HEK293 (cell line): Measurements from ENCODE around the gene BCL7C.
"Not testable (repeated sequence)": the region's sequence is repeated elsewhere in the genome, so short reads cannot be mapped to it uniquely, and the experiment has no call there.

Experiments
- CTCF ChIA-PET: fragments of 350-600 bp; formaldehyde crosslinking; extraction: SDS; loops from one replicate; lab custom pipeline; 2021; ENCODE audit warnings: antibody characterized with exemption; lab: Yijun Ruan, JAX
- POLR2A ChIA-PET: fragments of 300-600 bp; formaldehyde crosslinking; extraction: SDS; loops from one replicate; lab custom pipeline; 2020; ENCODE audit warnings: antibody characterized with exemption, inconsistent platforms; lab: Yijun Ruan, JAX
- H3K27ac ChIP-seq: fragments of 200-500 bp; sonication (Bioruptor generic); 2 replicates; pipeline ENCODE4 v1.5.1; 2014; ENCODE audit warnings: low read depth, low read length, control low read depth, inconsistent platforms; ENCODE audit errors: extremely low read depth
- H3K36me3 ChIP-seq, 2 experiments: fragments of 200-500 bp in 1 of 2; sonication (Bioruptor generic) in 1 of 2; 1 replicate in 1 of 2; 2 replicates in 1 of 2; pipeline ENCODE4 v1.5.1; 2014 to 2017; ENCODE audit warnings: inconsistent platforms in 2 of 2, low read length in 2 of 2; ENCODE audit not compliant: control insufficient read depth in 2 of 2, insufficient read depth in 1 of 2
- H3K4me1 ChIP-seq: fragments of 200-500 bp; sonication (Bioruptor generic); 2 replicates; pipeline ENCODE4 v1.5.1; 2014; ENCODE audit warnings: mild to moderate bottlenecking, low read length, inconsistent platforms; ENCODE audit not compliant: control insufficient read depth, insufficient read depth
- H3K4me3 ChIP-seq: 2 replicates; pipeline ENCODE4 v1.5.1; 2011; ENCODE audit warnings: low read depth, mild to moderate bottlenecking, control low read depth, low read length, moderate library complexity
- H3K9me3 ChIP-seq: fragments of 200-500 bp; sonication (Bioruptor generic); 2 replicates; pipeline ENCODE4 v1.5.1; 2014; ENCODE audit warnings: low read depth, low read length, inconsistent platforms; ENCODE audit not compliant: control insufficient read depth, insufficient read depth
- GLIS2 ChIP-seq: fragments of 450-650 bp; formaldehyde crosslinking; IDR thresholded peaks from 2 replicates; pipeline ENCODE4 v1.5.1; 2016; ENCODE audit warnings: missing biosample characterization, missing genetic modification characterization
- PRDM10 ChIP-seq: fragments of 450-650 bp; formaldehyde crosslinking; IDR thresholded peaks from 2 replicates; pipeline ENCODE4 v1.5.1; 2016; ENCODE audit warnings: missing biosample characterization, missing genetic modification characterization
- TCF7L2 ChIP-seq: IDR thresholded peaks from 2 replicates; pipeline ENCODE4 v1.6.1; 2011; ENCODE audit warnings: low read depth, mild to moderate bottlenecking, inconsistent platforms, low read length, moderate library complexity, borderline replicate concordance
- WT1 ChIP-seq: fragments of 450-650 bp; formaldehyde crosslinking; IDR thresholded peaks from 2 replicates; pipeline ENCODE4 v1.5.1; 2016; ENCODE audit warnings: missing biosample characterization, missing genetic modification characterization
- ZFHX2 ChIP-seq: fragments of 450-650 bp; formaldehyde crosslinking; conservative IDR thresholded peaks from 2 replicates; pipeline ENCODE4 v1.5.1; 2016; ENCODE audit warnings: missing biosample characterization, missing genetic modification characterization
- ZNF155 ChIP-seq: fragments of 450-650 bp; formaldehyde crosslinking; IDR thresholded peaks from 2 replicates; pipeline ENCODE4 v1.5.1; 2016; ENCODE audit warnings: missing biosample characterization, missing genetic modification characterization
- ZNF19 ChIP-seq: fragments of 450-650 bp; formaldehyde crosslinking; IDR thresholded peaks from 2 replicates; pipeline ENCODE4; 2016; ENCODE audit warnings: missing biosample characterization, missing genetic modification characterization, low read depth
- ZNF324 ChIP-seq: fragments of 450-650 bp; formaldehyde crosslinking; IDR thresholded peaks from 2 replicates; pipeline ENCODE4 v1.5.1; 2016; ENCODE audit warnings: missing biosample characterization, missing genetic modification characterization
- ZNF548 ChIP-seq: fragments of 450-650 bp; formaldehyde crosslinking; IDR thresholded peaks from 2 replicates; pipeline ENCODE4 v1.5.1; 2016; ENCODE audit warnings: missing biosample characterization, missing genetic modification characterization
- ZNF664 ChIP-seq: fragments of 450-650 bp; formaldehyde crosslinking; IDR thresholded peaks from 2 replicates; pipeline ENCODE4 v1.5.1; 2016; ENCODE audit warnings: missing biosample characterization, missing genetic modification characterization
- ZNF677 ChIP-seq: fragments of 450-650 bp; IDR thresholded peaks from 2 replicates; pipeline ENCODE4 v1.5.0; 2018; ENCODE audit warnings: missing biosample characterization, mild to moderate bottlenecking, missing genetic modification characterization, moderate library complexity
- ZNF76 ChIP-seq: fragments of 450-650 bp; formaldehyde crosslinking; IDR thresholded peaks from 2 replicates; pipeline ENCODE4; 2016; ENCODE audit warnings: low read depth, missing biosample characterization, missing genetic modification characterization, borderline replicate concordance
- ZSCAN30 ChIP-seq: fragments of 450-650 bp; IDR thresholded peaks from 2 replicates; pipeline ENCODE4 v1.5.1; 2018; ENCODE audit warnings: missing biosample characterization, mild to moderate bottlenecking, missing genetic modification characterization, moderate library complexity
- TF ChIP-seq, protein P1 (sequence below): fragments of 450-650 bp; formaldehyde crosslinking; IDR thresholded peaks from 2 replicates; pipeline ENCODE4 v1.5.1; 2016; ENCODE audit warnings: missing biosample characterization, missing genetic modification characterization

BCL7C gene

DNA sequence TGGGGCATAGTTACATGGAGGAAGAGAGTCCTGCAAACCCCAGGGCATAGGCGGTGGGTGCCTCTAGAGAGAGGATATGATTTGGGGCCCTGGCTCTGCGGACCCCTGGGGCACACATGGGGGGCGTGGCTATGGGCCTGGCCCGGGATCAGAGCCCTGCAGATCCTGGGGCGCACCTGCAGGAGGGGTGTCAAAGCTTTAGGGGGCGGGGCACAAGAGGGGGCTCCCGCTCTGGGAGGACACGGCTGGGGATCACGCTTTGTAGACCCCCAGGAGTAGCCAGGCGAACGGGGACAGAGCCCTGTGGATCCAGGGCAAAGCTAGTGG lies 497 bp downstream of the BCL7C start (continued):
- TF ChIP-seq ZNF19 (tag by site-specific recombination): 0 out of 2 replicates have a peak, but pooled peaks have one; percentile 20

- no peaks in the 10 kb centered on the region for H3K9me3 ChIP-seq
- TF ChIP-seq ZNF76 (tag by site-specific recombination) (peak; percentile 41), ZNF677 (tag by site-specific recombination) (0 out of 2 replicates have a peak, but pooled peaks have one; percentile 4), ZFHX2 (tag by site-specific recombination) (no peak), ZNF548 (tag by site-specific recombination) (no peak), ZNF324 (no peak), TCF7L2 (no peak), ZNF155 (tag by site-specific recombination) (no peak), WT1 (tag by site-specific recombination) (no peak), GLIS2 (tag by site-specific recombination) (no peak), ZSCAN30 (tag by site-specific recombination) (no peak)
- TF ChIP-seq, protein P1, sequence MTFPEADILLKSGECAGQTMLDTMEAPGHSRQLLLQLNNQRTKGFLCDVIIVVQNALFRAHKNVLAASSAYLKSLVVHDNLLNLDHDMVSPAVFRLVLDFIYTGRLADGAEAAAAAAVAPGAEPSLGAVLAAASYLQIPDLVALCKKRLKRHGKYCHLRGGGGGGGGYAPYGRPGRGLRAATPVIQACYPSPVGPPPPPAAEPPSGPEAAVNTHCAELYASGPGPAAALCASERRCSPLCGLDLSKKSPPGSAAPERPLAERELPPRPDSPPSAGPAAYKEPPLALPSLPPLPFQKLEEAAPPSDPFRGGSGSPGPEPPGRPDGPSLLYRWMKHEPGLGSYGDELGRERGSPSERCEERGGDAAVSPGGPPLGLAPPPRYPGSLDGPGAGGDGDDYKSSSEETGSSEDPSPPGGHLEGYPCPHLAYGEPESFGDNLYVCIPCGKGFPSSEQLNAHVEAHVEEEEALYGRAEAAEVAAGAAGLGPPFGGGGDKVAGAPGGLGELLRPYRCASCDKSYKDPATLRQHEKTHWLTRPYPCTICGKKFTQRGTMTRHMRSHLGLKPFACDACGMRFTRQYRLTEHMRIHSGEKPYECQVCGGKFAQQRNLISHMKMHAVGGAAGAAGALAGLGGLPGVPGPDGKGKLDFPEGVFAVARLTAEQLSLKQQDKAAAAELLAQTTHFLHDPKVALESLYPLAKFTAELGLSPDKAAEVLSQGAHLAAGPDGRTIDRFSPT: no peak
- H3K4me3 ChIP-seq: peak overlapping the region; percentile 84
- CTCF ChIA-PET: interaction anchor here (0.9 to 2.6 kb wide), 5 partner anchors 9 to 48 kb away, joined by 3 to 22 read pairs (median 4); no protein-coding TSS in a partner anchor
- POLR2A ChIA-PET: interaction anchor here (0.9 to 2.7 kb wide), 4 partner anchors 11 to 115 kb away, joined by 3 to 16 read pairs (median 4); partner anchors contain the start of gene FBXL19
- H3K4me1 ChIP-seq: no peaks in the 10 kb centered on the region; the same call in 1 of the 2 replicates
- peaks cover 10 to 36% of the 10 kb centered on the region in 2 experiments; a peak in 2 of 3 replicates for H3K36me3 ChIP-seq
- peak overlapping the region; percentile 75; the same call in 1 of the 2 replicates for H3K27ac ChIP-seq
Observed at GRCh38 chr16:30892670-30893416, 1.0 kb downstream of the BCL7C start.

GRCh38 chr16:30891043-30891823 lies 2.6 kb downstream of the BCL7C start:
- not testable (repeated sequence) for H3K4me1 ChIP-seq

More at GRCh38 chr16:30891043-30891823, 2.6 kb downstream of the BCL7C start:
- not testable (repeated sequence) for H3K27ac ChIP-seq, H3K4me3 ChIP-seq, H3K9me3 ChIP-seq
- POLR2A ChIA-PET: interaction anchor here (0.7 to 2.7 kb wide), 5 partner anchors 10 to 143 kb away, joined by 3 to 16 read pairs (median 4); partner anchors contain the start of gene PHKG2
- H3K36me3 ChIP-seq: peaks cover 10 to 48% of the 10 kb centered on the region in 2 experiments; a peak in 2 of 3 replicates
- TF ChIP-seq ZNF664 (tag by site-specific recombination): peak; percentile 91
- peak; percentile 54 for TF ChIP-seq PRDM10 (tag by site-specific recombination)
- CTCF ChIA-PET: interaction anchor here (0.9 to 2.6 kb wide), 5 partner anchors 10 to 78 kb away, joined by 3 to 22 read pairs (median 6); no protein-coding TSS in a partner anchor
